OCI-LY1 (cell line): ENCODE results near the gene CEP128.

Experiments used
- H2AFZ ChIP-seq: fragments of 200-600 bp; sonication (generic), shearing (Covaris generic); 2 replicates; pipeline ENCODE4 v1.6.0; 2014; ENCODE audit warnings: antibody characterized with exemption, mild to moderate bottlenecking, low read length
- H3F3A ChIP-seq: fragments of 200-600 bp; sonication (generic), shearing (Covaris generic); 2 replicates; pipeline ENCODE4 v1.6.0; 2014; ENCODE audit warnings: mild to moderate bottlenecking, antibody characterized with exemption, low read length, moderate library complexity; ENCODE audit not compliant: insufficient read depth
- H3K27ac ChIP-seq: fragments of 200-600 bp; sonication (generic); 2 replicates; pipeline ENCODE4 v1.5.1; 2014; ENCODE audit warnings: low read length, mixed run types, mild to moderate bottlenecking, low read depth; ENCODE audit not compliant: poor library complexity, severe bottlenecking
- H3K27me3 ChIP-seq: fragments of 200-600 bp; sonication (generic); 2 replicates; pipeline ENCODE4 v1.6.0; 2014; ENCODE audit warnings: antibody characterized with exemption, mild to moderate bottlenecking, low read length, moderate library complexity; ENCODE audit not compliant: insufficient read depth
- H3K36me3 ChIP-seq: fragments of 200-600 bp; sonication (generic); 2 replicates; pipeline ENCODE4 v1.6.1; 2014; ENCODE audit warnings: mild to moderate bottlenecking, antibody characterized with exemption, low read length, moderate library complexity, mixed read lengths; ENCODE audit not compliant: insufficient read depth
- H3K4me1 ChIP-seq: fragments of 200-600 bp; sonication (generic); 2 replicates; pipeline ENCODE4 v1.5.1; 2014; ENCODE audit warnings: mild to moderate bottlenecking, low read length, moderate library complexity; ENCODE audit not compliant: insufficient read depth, severe bottlenecking
- H3K4me2 ChIP-seq: fragments of 200-600 bp; sonication (generic), shearing (Covaris generic); 2 replicates; pipeline ENCODE4 v1.6.1; 2014; ENCODE audit warnings: low read length
- H3K4me3 ChIP-seq: fragments of 200-600 bp; sonication (generic); 2 replicates; pipeline ENCODE4 v1.5.1; 2014; ENCODE audit warnings: low read length, low read depth, mild to moderate bottlenecking, mixed read lengths; ENCODE audit not compliant: poor library complexity, severe bottlenecking
- H3K79me2 ChIP-seq: fragments of 200-600 bp; shearing (Covaris generic); 2 replicates; pipeline ENCODE4 v1.6.1; 2016; ENCODE audit warnings: mixed run types, low read length, mixed read lengths; ENCODE audit not compliant: insufficient read depth
- H3K9ac ChIP-seq: fragments of 200-600 bp; sonication (generic), shearing (Covaris generic); 2 replicates; pipeline ENCODE4 v1.6.1; 2014; ENCODE audit warnings: mild to moderate bottlenecking, low read length, mixed read lengths
- H3K9me2 ChIP-seq: fragments of 200-600 bp; sonication (generic), shearing (Covaris generic); 2 replicates; pipeline ENCODE4 v1.6.1; 2014; ENCODE audit warnings: low read depth, mild to moderate bottlenecking, low read length, mixed read lengths
- H3K9me3 ChIP-seq: fragments of 200-600 bp; shearing (Covaris generic); 2 replicates; pipeline ENCODE4 v1.6.1; 2014; ENCODE audit warnings: low read length, mixed read lengths
- H4K20me1 ChIP-seq: fragments of 200-600 bp; sonication (generic), shearing (Covaris generic); 2 replicates; pipeline ENCODE4 v1.6.0; 2016; ENCODE audit warnings: mild to moderate bottlenecking, low read length; ENCODE audit not compliant: insufficient read depth
- CTCF ChIP-seq: fragments of 200-600 bp; sonication (generic), shearing (Covaris generic); IDR thresholded peaks from 2 replicates; pipeline ENCODE4 v1.5.1; 2017; ENCODE audit warnings: mild to moderate bottlenecking, antibody characterized with exemption, low read length, moderate library complexity, mixed read lengths
- EZH2 ChIP-seq: fragments of 200-600 bp; sonication (generic), shearing (Covaris generic); IDR thresholded peaks from 2 replicates; pipeline ENCODE4 v1.8.0; 2017; ENCODE audit warnings: borderline replicate concordance, mixed run types, mild to moderate bottlenecking, antibody characterized with exemption, low read length, moderate library complexity, mixed read lengths

The CEP128 gene

GRCh38 chr14:80522936-80523335 lies 418.6 kb downstream of the CEP128 start:
- Histone ChIP-seq H3K36me3 (peaks cover 17% of the 10 kb centered on the region; the same call in 1 of the 2 replicates), H3K4me2 (no peak overlapping the region), H3K9me3 (no peaks in the 10 kb centered on the region), H3F3A (no peaks in the 10 kb centered on the region), H4K20me1 (no peaks in the 10 kb centered on the region), H3K9ac (no peak overlapping the region), H3K9me2 (no peaks in the 10 kb centered on the region), H3K4me3 (no peak overlapping the region), H2AFZ (no peak overlapping the region), H3K27me3 (no peaks in the 10 kb centered on the region), H3K79me2 (no peaks in the 10 kb centered on the region), H3K4me1 (no peaks in the 10 kb centered on the region), H3K27ac (no peak overlapping the region)
- no peak for TF ChIP-seq EZH2
- TF ChIP-seq CTCF = no peak

- H3K4me1 ChIP-seq = no peaks in the 10 kb centered on the region
- no peaks in the 10 kb centered on the region for H3K27me3 ChIP-seq
- H3K9me2 ChIP-seq = no peaks in the 10 kb centered on the region
- no peak overlapping the region for H3K27ac ChIP-seq
- no peak overlapping the region for H2AFZ ChIP-seq
- no peaks in the 10 kb centered on the region for H3F3A ChIP-seq
- no peaks in the 10 kb centered on the region for H4K20me1 ChIP-seq
- H3K9me3 ChIP-seq = no peaks in the 10 kb centered on the region
- H3K36me3 ChIP-seq = peaks cover 17% of the 10 kb centered on the region; the same call in 1 of the 2 replicates
- H3K4me3 ChIP-seq = no peak overlapping the region
- TF ChIP-seq EZH2 = no peak
- TF ChIP-seq CTCF = no peak
- no peak overlapping the region for H3K9ac ChIP-seq
- no peak overlapping the region for H3K4me2 ChIP-seq
- no peaks in the 10 kb centered on the region for H3K79me2 ChIP-seq
These were observed 419.1 kb downstream of the CEP128 start for GRCh38 chr14:80522411-80522810.

- Histone ChIP-seq H3K4me3 (no peak overlapping the region), H2AFZ (no peak overlapping the region), H3K4me1 (no peaks in the 10 kb centered on the region), H3K9me2 (no peaks in the 10 kb centered on the region), H4K20me1 (no peaks in the 10 kb centered on the region), H3K79me2 (no peaks in the 10 kb centered on the region), H3K27me3 (no peaks in the 10 kb centered on the region), H3K9me3 (no peaks in the 10 kb centered on the region), H3K4me2 (no peak overlapping the region), H3K36me3 (peaks cover 17% of the 10 kb centered on the region; the same call in 1 of the 2 replicates), H3K27ac (no peak overlapping the region), H3K9ac (no peak overlapping the region), H3F3A (no peaks in the 10 kb centered on the region)
- no peak for TF ChIP-seq CTCF
- TF ChIP-seq EZH2 = no peak
These were observed 420.1 kb downstream of the CEP128 start for GRCh38 chr14:80521456-80521855.
